Large intestine (tissue), 3 donors: ENCODE measurements around the gene GPER1. TPM values are rescaled to one million over a fixed set of nuclear protein-coding genes. Genes with fewer than 3 reads are reported as not detected.

Experiments used
- DNase-seq, 2 donors: peaks; one replicate each; pipeline versions ENCODE4 v3.0.0 to v3.0.0-alpha.2; 2013
- H3K27ac ChIP-seq: one replicate; pipeline ENCODE4 v1.5.1; 2013; ENCODE audit warnings: low read length
- H3K27me3 ChIP-seq: 2 replicates; pipeline ENCODE4 v1.6.1; 2013; ENCODE audit warnings: low read length; ENCODE audit not compliant: control insufficient read depth, insufficient read depth
- H3K36me3 ChIP-seq: 2 replicates; pipeline ENCODE4 v1.6.1; 2013; ENCODE audit warnings: low read length; ENCODE audit not compliant: control insufficient read depth, insufficient read depth
- H3K4me1 ChIP-seq: one replicate; pipeline ENCODE4 v1.6.1; 2013; ENCODE audit warnings: low read length; ENCODE audit not compliant: control insufficient read depth, insufficient read depth
- H3K4me3 ChIP-seq: one replicate; pipeline ENCODE4 v1.5.1; 2013; ENCODE audit warnings: low read length
- H3K9me3 ChIP-seq: one replicate; pipeline ENCODE4 v1.6.1; 2013; ENCODE audit warnings: mild to moderate bottlenecking, low read depth, low read length, moderate library complexity; ENCODE audit not compliant: control insufficient read depth
- WGBS: methylation state at CpG from one replicate; pipeline ENCODE4 v1.1.5; 2013; ENCODE audit warnings: low lambda C conversion rate; ENCODE audit not compliant: insufficient coverage; 5-methylcytosine and 5-hydroxymethylcytosine counted together
- polyA plus RNA-seq: library from polyadenylated mRNA; unstranded; fragments of 120-200 nt; gene quantifications from one replicate; pipeline ENCODE4 v1.2.1, GENCODE V29; 2013

GPER1 gene
- polyA plus RNA-seq, 1 donor, result 1.1 TPM

DNA sequence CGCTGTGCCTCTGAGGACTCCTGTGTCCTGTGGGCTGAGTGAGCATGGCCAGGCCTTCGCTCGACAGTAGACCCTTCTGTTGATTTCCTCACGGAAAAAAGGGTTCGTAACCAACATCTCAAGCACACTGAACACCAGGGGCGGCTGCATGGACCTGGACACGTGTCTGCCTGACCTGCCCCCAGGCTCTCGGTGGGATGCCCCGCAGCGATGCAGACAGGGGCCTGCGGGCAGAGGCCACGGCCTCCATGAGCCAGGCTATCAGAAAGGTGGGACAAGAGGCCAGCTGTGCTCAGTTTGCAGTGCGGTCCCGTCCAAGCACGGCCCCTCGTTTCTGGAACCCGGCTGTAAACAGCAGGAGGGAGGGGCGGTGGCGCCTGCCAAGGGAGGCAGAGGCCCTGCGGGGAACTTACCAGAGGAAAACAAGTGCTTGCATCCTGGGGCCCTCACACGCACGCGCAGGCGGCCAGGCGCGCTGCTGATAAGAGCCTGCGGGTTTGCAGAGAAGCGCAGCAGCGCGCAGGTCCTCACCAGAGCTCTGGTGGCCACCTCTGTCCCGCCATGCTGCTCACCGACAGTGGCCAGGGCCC, 33.0 kb upstream of the GPER1 start:
- peak; percentile 54 to 76 for DNase-seq
- Histone ChIP-seq H3K4me3 (no peak overlapping the region), H3K4me1 (peaks cover 14% of the 10 kb centered on the region)

DNA sequence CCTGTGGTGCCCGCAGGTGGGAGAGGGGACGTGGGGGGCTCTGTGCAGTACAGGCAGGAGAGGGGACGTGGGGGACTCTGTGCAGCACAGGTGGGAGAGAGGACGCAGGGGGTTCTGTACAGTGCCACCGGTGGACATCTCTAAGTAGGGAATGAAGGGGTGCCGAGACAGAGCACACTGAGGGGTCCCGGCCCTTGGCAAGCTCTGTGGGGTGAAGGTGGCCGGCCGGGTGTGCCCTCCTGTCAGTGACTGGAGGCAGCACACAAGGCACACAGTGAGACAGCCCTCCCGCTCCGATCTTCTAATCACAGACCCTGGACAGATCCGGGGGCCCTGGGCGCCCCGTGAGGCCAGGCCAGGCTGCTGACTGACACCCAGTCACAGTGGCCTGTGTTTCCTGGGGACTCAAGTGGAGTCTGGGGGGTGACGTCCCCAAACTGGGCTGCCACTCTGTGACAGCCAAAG, 32.4 kb upstream of the GPER1 start:
- no peak for DNase-seq
- no peak overlapping the region for H3K4me3 ChIP-seq
- no CpG with 5 or more reads among the region's 15 CpGs for WGBS
- H3K4me1 ChIP-seq, result peaks cover 19% of the 10 kb centered on the region
- H3K27ac ChIP-seq, result no peak overlapping the region
- H3K9me3 ChIP-seq, result peaks cover 15% of the 10 kb centered on the region
- H3K27me3 ChIP-seq, result peaks cover 6% of the 10 kb centered on the region
- no peaks in the 10 kb centered on the region for H3K36me3 ChIP-seq

More for the DNA sequence above, 33.0 kb upstream of the GPER1 start:
- WGBS, result no CpG with 5 or more reads among the region's 32 CpGs
- Histone ChIP-seq H3K27ac (no peak overlapping the region), H3K9me3 (peaks cover 15% of the 10 kb centered on the region), H3K36me3 (no peaks in the 10 kb centered on the region), H3K27me3 (no peaks in the 10 kb centered on the region)

DNA sequence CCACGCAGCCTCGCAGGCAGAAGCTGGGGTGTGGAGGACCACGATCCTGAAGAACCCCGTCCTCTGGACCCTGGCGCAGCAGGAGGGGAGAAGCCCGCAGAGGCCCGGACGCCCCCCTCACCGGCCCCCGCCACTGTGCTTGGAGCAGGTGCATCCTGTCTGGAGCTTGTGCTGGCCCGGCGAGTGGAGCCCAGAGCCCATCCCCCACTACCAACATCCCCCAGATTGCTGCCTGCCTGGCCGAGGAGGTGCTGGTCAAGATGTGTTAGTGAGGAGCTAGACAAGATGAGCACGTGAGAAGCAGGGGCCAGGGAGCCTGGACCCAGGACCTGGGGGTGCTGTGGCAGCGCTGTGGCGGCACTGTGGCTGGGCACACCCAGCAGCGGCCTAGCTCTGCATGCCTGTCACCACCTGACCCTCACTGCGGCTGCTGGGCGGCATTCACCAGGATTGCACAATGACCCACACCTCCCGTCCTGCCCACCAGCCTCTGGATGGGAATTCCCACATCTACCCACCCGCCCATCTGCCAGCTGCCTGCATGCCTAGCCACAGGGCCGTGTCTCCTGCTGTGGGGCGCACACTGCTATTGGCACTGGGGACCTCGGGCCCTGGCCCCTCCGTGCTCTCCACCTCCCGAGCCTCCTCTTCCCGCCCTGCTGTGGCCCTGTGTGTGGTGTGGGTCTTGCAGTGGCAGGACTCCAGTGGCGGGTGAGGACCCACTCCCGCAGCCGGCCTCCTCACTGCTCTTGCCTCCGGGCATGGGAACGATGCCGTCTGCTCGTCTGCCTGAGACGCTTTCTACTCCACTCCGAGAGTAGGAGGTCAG, 31.7 kb upstream of the GPER1 start:
- whole genome bisulfite sequencing, result no CpG with 5 or more reads among the region's 36 CpGs
- peaks cover 15% of the 10 kb centered on the region for H3K9me3 ChIP-seq
- H3K4me3 ChIP-seq, result no peak overlapping the region
- peaks cover 6% of the 10 kb centered on the region for H3K27me3 ChIP-seq
- DNase-seq, result no peak
- H3K36me3 ChIP-seq, result no peaks in the 10 kb centered on the region
- H3K27ac ChIP-seq, result no peak overlapping the region
- H3K4me1 ChIP-seq, result peaks cover 24% of the 10 kb centered on the region

DNA sequence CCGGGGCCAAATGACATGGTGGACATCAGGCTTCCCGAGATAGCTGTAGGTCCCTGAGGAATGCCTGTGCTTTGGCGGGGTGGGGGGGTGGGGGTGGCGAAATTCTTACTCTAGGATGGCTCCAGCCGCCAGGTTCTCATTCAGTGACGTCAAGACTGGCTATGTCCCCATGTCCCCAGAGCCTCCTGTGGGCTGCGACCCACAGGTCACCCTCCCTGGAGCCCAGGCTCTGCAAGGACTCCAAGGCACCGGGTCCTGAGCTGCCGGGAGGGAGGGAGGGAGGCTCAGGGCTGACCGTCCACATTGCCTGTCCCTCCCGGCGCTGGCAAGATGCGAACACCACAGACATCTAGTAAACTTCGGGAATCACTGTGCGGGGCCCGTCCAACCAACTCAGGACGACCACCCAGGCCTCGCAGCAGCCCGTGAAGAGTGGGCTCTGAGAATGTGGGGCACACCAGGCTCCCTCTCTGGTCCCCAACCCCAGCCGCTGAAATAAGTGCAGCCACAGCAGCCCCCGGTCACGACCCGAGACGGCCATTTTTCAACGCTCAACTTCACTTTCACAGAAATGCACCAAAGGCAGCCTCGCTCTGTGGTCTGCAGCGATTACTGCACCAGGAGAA, 31.0 kb upstream of the GPER1 start:
- peaks cover 15% of the 10 kb centered on the region for H3K9me3 ChIP-seq
- H3K27me3 ChIP-seq, result peaks cover 6% of the 10 kb centered on the region
- no peak overlapping the region for H3K27ac ChIP-seq
- H3K36me3 ChIP-seq, result no peaks in the 10 kb centered on the region
- peaks cover 24% of the 10 kb centered on the region for H3K4me1 ChIP-seq
- no CpG with 5 or more reads among the region's 27 CpGs for WGBS
- DNase-seq, result no peak
- H3K4me3 ChIP-seq, result no peak overlapping the region

DNA sequence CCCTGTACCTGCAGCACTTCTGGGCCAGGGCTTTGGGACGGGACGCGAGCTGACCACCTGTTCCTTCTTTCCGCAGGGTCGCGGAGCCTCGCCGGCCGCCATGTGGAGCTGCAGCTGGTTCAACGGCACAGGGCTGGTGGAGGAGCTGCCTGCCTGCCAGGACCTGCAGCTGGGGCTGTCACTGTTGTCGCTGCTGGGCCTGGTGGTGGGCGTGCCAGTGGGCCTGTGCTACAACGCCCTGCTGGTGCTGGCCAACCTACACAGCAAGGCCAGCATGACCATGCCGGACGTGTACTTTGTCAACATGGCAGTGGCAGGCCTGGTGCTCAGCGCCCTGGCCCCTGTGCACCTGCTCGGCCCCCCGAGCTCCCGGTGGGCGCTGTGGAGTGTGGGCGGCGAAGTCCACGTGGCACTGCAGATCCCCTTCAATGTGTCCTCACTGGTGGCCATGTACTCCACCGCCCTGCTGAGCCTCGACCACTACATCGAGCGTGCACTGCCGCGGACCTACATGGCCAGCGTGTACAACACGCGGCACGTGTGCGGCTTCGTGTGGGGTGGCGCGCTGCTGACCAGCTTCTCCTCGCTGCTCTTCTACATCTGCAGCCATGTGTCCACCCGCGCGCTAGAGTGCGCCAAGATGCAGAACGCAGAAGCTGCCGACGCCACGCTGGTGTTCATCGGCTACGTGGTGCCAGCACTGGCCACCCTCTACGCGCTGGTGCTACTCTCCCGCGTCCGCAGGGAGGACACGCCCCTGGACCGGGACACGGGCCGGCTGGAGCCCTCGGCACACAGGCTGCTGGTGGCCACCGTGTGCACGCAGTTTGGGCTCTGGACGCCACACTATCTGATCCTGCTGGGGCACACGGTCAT, 30.3 kb upstream of the GPER1 start:
- H3K27me3 ChIP-seq, result peaks cover 6% of the 10 kb centered on the region
- no peak for DNase-seq
- no peak overlapping the region for H3K27ac ChIP-seq
- peaks cover 15% of the 10 kb centered on the region for H3K9me3 ChIP-seq
- no CpG with 5 or more reads among the region's 62 CpGs for WGBS
- H3K36me3 ChIP-seq, result no peaks in the 10 kb centered on the region
- peaks cover 24% of the 10 kb centered on the region for H3K4me1 ChIP-seq
- H3K4me3 ChIP-seq, result no peak overlapping the region

DNA sequence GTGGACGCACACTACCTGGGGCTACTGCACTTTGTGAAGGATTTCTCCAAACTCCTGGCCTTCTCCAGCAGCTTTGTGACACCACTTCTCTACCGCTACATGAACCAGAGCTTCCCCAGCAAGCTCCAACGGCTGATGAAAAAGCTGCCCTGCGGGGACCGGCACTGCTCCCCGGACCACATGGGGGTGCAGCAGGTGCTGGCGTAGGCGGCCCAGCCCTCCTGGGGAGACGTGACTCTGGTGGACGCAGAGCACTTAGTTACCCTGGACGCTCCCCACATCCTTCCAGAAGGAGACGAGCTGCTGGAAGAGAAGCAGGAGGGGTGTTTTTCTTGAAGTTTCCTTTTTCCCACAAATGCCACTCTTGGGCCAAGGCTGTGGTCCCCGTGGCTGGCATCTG, 29.6 kb upstream of the GPER1 start:
- Histone ChIP-seq H3K9me3 (peaks cover 15% of the 10 kb centered on the region), H3K4me1 (peaks cover 24% of the 10 kb centered on the region), H3K27me3 (peaks cover 6% of the 10 kb centered on the region), H3K36me3 (no peaks in the 10 kb centered on the region), H3K27ac (no peak overlapping the region), H3K4me3 (no peak overlapping the region)
- no peak for DNase-seq
- WGBS, result no CpG with 5 or more reads among the region's 13 CpGs

DNA sequence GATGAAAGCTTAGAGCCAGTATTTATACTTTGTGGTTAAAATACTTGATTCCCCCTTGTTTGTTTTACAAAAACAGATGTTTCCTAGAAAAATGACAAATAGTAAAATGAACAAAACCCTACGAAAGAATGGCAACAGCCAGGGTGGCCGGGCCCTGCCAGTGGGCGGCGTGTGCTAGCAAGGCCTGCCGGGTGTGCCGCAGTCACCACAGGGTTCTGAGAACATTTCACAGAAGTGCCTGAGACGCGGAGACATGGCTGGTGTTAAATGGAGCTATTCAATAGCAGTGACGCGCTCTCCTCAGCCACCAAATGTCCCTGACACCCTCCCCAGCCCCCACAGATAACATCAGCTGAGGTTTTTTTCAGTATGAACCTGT, 29.1 kb upstream of the GPER1 start:
- Histone ChIP-seq H3K27ac (no peak overlapping the region), H3K36me3 (no peaks in the 10 kb centered on the region), H3K4me3 (no peak overlapping the region), H3K9me3 (peaks cover 15% of the 10 kb centered on the region), H3K27me3 (peaks cover 6% of the 10 kb centered on the region), H3K4me1 (peaks cover 24% of the 10 kb centered on the region)
- WGBS, result 87% methylated on average over 3 of the region's 10 CpGs
- no peak for DNase-seq

DNA sequence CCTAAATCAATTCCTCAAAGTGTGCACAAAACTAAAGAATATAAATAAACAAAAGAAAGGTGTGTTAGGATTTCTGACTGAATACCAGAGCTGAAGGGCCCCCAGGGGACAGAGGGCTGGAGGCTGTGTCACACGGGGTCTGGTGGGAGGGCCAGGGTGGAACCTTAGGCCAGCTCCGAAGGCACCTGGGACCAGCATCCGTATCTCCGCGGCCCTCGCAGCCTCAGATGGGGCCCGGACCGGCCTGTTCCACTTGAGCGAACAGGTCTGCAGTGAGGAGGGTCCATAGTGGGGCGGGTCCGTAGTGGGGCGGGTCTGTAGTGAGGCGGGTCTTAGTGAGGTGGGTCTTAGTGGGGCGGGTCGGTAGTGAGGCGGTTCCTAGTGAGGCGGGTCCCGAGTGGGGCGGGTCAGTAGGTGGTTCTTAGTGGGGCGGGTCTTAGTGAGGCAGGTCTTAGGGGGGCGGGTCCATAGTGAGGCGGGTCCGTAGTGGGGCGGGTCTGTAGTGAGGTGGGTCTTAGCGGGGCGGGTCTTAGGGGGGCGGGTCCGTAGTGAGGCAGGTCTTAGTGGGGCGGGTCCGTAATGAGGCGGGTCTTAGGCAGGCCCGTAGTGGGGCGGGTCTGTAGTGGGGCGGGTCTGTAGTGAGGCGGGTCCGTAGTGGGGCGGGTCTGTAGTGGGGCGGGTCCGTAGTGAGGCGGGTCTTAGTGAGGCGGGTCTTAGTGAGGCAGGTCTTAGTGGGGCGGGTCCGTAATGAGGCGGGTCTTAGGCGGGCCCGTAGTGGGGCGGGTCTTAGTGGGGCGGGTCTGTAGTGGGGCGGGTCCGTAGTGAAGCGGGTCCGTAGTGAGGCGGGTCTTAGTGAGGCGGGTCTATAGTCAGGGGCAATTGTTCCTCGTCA, 28.5 kb upstream of the GPER1 start:
- H3K27me3 ChIP-seq, result peaks cover 6% of the 10 kb centered on the region
- WGBS, result no CpG with 5 or more reads among the region's 55 CpGs
- DNase-seq, result peak in 1 of 2 donors; percentile 37
- H3K4me3 ChIP-seq, result no peak overlapping the region
- peaks cover 23% of the 10 kb centered on the region for H3K4me1 ChIP-seq
- peaks cover 15% of the 10 kb centered on the region for H3K9me3 ChIP-seq
- no peaks in the 10 kb centered on the region for H3K36me3 ChIP-seq
- no peak overlapping the region for H3K27ac ChIP-seq

DNA sequence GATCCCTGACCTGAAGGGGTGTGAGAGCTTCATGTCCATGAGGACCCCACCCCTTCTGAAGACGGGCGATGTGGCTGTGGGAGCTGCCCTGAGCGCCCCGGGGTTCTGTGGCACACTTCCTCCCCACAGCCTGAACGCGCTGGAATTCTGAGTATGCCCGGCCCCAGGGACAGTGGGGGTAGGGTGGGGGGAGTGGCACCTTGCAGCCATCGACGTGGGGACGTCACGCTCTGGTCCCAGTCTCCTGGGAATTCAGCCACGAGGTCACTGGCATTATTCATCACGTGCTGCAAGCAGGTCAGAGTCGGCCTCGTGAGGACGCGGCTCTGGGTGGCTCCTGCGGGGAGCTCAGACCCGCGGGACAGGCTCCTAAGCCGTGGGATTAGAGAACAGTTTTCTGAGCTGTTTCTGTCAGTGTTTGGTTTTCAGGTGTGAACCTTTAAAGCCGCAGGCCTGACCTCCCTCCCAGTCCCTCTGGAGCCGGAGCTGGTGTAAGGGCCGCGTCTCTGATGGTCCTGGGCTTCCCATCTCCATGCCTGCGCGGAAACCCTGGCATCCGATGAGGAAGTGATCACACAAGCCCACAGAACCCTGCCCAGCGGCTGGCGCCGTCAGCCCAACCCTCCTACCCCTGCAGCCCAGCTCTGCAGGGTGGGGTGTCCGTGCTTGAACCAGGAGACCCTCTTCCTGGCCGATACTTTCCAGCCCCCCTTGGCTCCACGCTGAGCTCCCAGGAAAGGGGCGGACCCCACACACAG, 27.4 kb upstream of the GPER1 start:
- Histone ChIP-seq H3K4me3 (peak overlapping the region; percentile 16), H3K27me3 (peaks cover 6% of the 10 kb centered on the region), H3K36me3 (no peaks in the 10 kb centered on the region), H3K4me1 (peaks cover 14% of the 10 kb centered on the region), H3K27ac (no peak overlapping the region), H3K9me3 (peaks cover 15% of the 10 kb centered on the region)
- DNase-seq, result peak in 1 of 2 donors; percentile 64
- WGBS, result no CpG with 5 or more reads among the region's 35 CpGs
